SK-N-MC (cell line): ENCODE measurements around the gene GALNTL6.

Source experiments
- EZH2 ChIP-seq: fragments of 200-600 bp; sonication (generic); IDR thresholded peaks from one replicate; pipeline ENCODE4 v1.6.1; 2017; ENCODE audit warnings: antibody characterized with exemption
- FOXP2 ChIP-seq: optimal IDR thresholded peaks from 2 replicates; pipeline ENCODE3; 2011; ENCODE audit warnings: mild to moderate bottlenecking, moderate library complexity; ENCODE audit not compliant: insufficient read depth; ENCODE audit errors: extremely low read length, control extremely low read depth
- POLR2AphosphoS5 ChIP-seq: IDR thresholded peaks from 2 replicates; pipeline ENCODE4 v1.6.1; 2012; ENCODE audit warnings: mild to moderate bottlenecking, low read depth, low read length, borderline replicate concordance

DNA sequence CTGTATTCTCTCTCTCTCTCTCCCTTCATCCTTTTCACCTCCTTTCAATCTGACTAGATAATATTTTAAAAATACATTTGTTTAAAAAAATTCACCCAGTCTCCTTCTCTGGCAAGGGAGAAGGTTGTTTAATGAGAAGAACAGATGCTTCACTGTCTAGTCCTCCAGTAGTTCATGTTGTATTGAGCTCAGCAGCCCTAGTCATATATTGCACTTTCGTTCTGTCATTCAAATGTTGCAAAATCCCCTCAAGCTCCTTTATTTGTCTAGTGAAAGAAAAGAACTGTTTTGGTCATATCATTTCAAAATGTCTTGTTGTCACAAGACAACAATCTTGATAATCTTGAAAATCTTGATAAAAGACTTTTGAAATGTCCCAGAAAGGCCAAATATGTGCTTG is 248.0 kb downstream of the GALNTL6 start:
- TF ChIP-seq POLR2AphosphoS5 (no peak), EZH2 (no peak), FOXP2 (no peak)
